GM11168 (cell line): ENCODE results near the gene LRRC1.

ENCODE experiments used
- in situ Hi-C: fragments of 300-500 bp; cut with MboI; formaldehyde crosslinking; loops from one replicate; pipeline ENCODE4 v1.12.0; 2022; ENCODE audit warnings: low sequenced_read_pairs; ENCODE audit not compliant: unreplicated experiment

Gene LRRC1

GRCh38 chr6:53916804-53917463 lies 122.1 kb downstream of the LRRC1 start:
- in situ Hi-C loops = no loop called here

- in situ Hi-C loops = no loop called here
Observed at GRCh38 chr6:53917464-53917842, 122.6 kb downstream of the LRRC1 start.

- in situ Hi-C loops = no loop called here
Observed at GRCh38 chr6:53918854-53919510, 124.2 kb downstream of the LRRC1 start.

- in situ Hi-C loops = no loop called here
Observed at GRCh38 chr6:53919881-53920360, 125.1 kb downstream of the LRRC1 start.

- in situ Hi-C loops = no loop called here
Observed at GRCh38 chr6:53920881-53921280, 126.1 kb downstream of the LRRC1 start.

- in situ Hi-C loops = no loop called here
Observed at GRCh38 chr6:53921639-53922038, 126.8 kb downstream of the LRRC1 start.

- in situ Hi-C loops = no loop called here
Observed at GRCh38 chr6:53922539-53922981, 127.8 kb downstream of the LRRC1 start.

- in situ Hi-C loops = no loop called here
Observed at GRCh38 chr6:53924277-53924676, 129.5 kb downstream of the LRRC1 start.

GRCh38 chr6:53924821-53925422 lies 130.1 kb downstream of the LRRC1 start:
- in situ Hi-C loops = no loop called here

- in situ Hi-C loops = no loop called here
Observed at GRCh38 chr6:53925891-53926290, 131.1 kb downstream of the LRRC1 start.

- in situ Hi-C loops = no loop called here
Observed at GRCh38 chr6:53926505-53926904, 131.7 kb downstream of the LRRC1 start.

GRCh38 chr6:53928641-53929040 lies 133.8 kb downstream of the LRRC1 start:
- in situ Hi-C loops = no loop called here

GRCh38 chr6:53929041-53929820 lies 134.4 kb downstream of the LRRC1 start:
- in situ Hi-C loops = no loop called here

- in situ Hi-C loops = no loop called here
Observed at GRCh38 chr6:53929821-53930120, 135.0 kb downstream of the LRRC1 start.

- in situ Hi-C loops = no loop called here
Observed at GRCh38 chr6:53930330-53930729, 135.5 kb downstream of the LRRC1 start.

- in situ Hi-C loops = no loop called here
Observed at GRCh38 chr6:53931086-53931485, 136.3 kb downstream of the LRRC1 start.

- in situ Hi-C loops = no loop called here
Observed at GRCh38 chr6:53932516-53932915, 137.7 kb downstream of the LRRC1 start.

GRCh38 chr6:53934023-53934422 lies 139.2 kb downstream of the LRRC1 start:
- in situ Hi-C loops = no loop called here

- in situ Hi-C loops = no loop called here
Observed at GRCh38 chr6:53937461-53937860, 142.7 kb downstream of the LRRC1 start.

- in situ Hi-C loops = no loop called here
Observed at GRCh38 chr6:53938810-53939209, 144.0 kb downstream of the LRRC1 start.

GRCh38 chr6:53939830-53940229 lies 145.0 kb downstream of the LRRC1 start:
- in situ Hi-C loops = no loop called here
